Right lung (tissue), 5 donors: ENCODE results near the gene ELMO1. TPM values are rescaled to one million over a fixed set of nuclear protein-coding genes. Genes with fewer than 3 reads are reported as not detected.

ENCODE experiments used
- DNase-seq, 2 donors: peaks; one replicate each; pipeline ENCODE4 v3.0.0-alpha.2; 2013
- polyA plus RNA-seq, 5 donors: library from polyadenylated mRNA; unstranded; fragments of 120-200 nt; gene quantifications; one replicate each; pipeline versions ENCODE4 v1.2.1 to v1.2.3, GENCODE V29; 2013; ENCODE audit warnings: inconsistent platforms in 1 of 5, low replicate concordance in 1 of 5; ENCODE audit not compliant: insufficient read length in 5 of 5, insufficient read depth in 1 of 5

The ELMO1 gene
- polyA plus RNA-seq, 5 donors: 36.7 to 56.0 (median 46.0) TPM

DNA sequence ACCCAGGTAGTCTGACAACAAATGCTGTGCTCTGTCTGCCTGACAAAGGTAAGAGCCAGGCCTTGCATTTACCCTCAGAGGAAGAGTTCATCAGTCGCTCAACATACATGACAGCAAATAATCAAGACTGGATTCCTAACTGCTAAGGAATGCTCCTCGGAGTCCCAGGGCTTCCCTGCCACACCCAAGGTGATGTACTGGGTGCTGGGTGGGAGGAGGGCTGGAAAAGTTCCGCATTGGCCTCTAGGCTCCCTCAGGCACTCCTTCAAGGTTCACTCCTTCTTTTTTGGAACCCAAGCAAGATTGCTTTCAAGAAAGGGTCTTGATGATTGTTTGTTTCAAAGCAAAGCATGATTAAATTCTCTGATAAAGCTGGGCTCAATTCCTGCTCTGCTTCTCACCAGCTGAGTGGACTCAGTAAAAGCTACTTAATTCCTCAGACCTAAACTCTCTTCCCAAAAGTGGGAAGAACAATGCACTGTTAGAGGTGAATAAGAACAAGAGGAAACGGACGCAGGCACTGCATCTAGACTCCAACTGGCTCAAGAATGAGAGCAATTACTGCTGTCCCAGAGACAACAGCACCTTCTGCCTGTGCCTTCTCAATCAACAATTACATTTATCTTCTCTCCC, 173.5 kb downstream of the ELMO1 start:
- DNase-seq: no peak

DNA sequence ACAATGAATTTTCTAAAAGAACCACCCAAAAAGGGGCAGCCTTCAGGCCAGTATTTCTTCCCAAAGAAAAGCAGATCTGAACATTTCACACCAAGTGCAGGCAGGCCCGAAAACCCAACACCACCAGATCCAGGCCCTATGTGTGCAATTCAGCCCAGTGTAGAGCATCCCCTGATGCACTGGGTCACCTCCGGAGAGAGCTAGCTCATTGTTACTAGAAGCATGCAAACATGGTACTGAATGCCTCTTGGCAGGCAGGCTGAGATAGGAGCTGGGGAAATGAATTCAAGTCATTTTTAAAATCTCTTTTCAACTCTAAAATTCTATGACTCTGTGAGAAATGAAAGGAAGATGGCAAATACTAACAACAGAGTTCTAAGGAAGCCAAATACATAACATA, 174.8 kb downstream of the ELMO1 start:
- DNase-seq: no peak

DNA sequence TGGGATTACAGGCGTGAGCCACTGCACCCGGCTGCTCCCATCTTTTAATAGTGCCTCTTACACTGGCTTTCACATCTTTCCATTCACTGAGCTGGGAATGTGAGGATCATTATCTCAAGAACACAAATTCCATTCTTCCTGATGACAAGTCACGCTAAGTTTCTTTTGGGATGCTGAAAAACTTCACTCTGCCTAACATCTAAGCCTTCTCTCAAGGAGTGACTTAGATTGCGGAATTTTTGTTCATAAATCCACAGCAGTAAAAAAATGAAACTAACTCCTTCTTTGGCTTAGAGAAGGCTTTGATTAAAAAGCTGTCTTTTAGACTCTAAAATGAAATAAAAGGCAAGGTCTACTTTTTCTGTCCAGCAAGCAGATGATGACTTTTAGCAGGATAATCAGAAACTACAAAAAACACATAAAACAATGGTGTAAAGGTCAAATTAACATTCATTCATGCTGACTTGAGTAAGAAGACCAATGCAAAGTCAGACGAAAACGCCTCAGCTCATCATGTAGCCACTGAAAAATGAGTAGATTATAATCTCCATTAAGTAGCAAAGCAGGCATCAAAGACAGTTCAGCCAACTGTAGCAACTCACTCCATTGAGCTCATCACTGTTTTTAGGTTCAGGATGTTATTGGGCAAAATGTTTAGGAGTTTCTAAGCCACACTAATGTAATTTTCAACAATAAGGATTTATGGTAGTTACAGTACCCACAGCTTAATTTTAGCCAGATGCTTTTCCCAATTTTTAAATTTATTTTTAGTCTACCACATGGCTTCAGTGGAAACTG, 178.8 kb downstream of the ELMO1 start:
- DNase-seq: no peak

DNA sequence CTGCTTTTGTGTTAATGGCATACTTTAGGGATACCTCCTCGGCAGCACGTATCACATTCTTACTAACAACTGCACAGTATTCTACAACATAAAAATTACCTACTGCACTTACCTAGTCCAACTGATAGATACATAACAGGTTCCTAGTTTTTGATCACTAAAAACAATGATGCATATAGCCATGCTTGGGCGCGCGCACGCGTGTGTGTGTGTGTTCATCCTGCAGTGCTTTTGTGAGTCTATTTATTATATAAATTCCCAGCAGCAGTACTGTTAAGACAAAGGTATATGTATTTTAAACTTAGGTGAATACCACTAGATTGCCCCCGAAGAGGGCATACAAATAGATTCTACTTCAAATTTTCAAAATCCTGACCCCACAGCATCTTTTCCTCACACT, 181.4 kb downstream of the ELMO1 start:
- DNase-seq: no peak

DNA sequence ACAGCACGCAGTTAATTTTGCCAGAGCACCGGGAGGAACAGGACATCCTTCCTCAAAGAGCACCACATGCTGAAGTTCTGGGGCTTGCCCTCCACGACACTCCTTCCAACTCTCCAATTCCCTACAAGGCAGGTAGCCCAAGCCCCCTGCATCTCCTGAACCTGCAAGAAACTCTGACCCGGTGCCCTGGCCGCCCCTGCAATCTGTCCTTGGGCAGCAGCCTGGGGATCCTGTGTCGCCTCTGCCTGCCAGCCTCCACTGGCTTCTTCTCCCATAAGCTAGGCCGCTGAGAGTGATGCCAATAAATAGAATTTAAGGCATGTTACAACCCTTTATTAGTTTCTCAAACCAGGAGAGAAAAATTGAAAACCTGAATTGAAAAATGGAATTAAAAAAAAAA, 182.8 kb downstream of the ELMO1 start:
- no peak for DNase-seq

DNA sequence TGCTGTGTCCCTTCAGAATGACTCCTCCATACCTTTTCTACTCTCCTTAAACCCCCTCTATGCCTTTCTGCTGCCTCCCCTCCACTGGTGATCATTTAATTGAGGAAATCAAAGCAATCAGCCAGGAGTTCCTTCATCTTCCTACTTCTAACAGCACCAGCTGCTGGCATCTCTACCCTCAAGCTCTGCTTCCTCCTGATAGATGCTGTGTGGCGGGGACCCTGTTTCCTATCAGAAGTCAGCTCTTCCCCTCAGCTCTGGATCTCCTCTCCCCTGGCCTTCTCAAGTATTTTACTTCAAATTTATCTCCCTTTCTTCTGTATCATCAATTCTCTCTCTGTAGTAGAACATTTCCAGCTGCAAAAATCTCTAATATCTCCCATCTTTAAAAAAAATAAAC, 183.7 kb downstream of the ELMO1 start:
- DNase-seq: no peak

DNA sequence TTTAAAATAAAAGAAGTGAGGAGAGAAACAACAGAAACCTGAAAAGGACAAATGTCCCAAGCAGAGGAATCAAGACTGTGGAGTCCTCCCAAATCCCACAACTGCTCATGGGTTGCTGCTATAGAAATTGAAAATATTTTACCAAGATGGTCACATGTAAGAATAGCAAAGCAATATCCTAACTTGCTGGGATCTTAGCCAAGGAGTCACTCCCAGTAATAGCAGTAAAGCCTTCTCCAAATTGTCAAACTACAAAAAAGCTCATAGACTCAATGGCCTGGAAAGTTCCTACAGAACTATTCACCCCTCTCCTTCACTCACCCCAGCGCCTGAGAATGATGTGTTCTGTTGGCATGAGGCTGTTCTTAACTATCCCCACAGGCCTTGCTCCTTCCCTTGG, 186.5 kb downstream of the ELMO1 start:
- no peak for DNase-seq

DNA sequence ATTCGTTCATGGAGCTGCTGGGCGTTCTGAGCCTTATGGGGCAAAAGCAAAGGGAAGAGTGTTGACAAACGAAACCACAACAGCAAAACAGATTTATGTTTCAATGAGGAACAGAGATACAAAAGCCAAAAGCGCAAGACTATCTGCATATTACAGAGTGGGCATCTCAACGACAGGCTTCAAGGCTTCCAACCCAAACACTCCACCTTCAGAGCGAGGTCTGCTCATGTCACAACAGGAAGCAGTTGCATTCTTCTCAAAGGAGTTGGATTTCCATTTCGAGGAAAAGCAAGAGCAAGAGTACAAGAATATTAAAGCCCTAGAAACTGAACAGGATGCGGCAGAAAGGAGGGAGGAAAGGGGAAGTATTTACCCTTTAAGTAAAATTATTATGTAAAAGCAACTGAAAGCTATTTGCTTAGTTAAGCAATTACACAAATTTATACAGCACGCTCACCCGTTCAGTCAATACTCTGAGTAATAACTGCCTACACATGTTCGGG, 189.3 kb downstream of the ELMO1 start:
- no peak for DNase-seq

DNA sequence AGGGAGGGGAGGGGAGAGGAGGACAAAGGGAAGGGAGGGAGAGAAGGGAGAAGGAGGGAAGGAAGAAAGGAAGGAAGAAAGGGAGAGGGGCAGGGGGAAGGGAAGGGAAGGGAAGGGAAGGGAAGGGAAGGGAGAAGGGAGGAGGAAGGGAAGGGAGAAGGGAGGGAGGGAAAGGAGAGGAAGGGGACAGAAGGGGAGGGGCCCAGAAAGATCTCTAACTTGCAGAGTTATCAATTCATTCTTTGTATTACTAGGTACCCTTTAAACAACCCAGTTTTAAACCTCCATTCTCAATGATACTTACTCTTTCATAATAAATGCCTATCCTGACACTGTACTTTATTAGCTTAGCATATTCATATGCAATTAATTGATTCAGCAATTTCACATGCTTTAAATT, 192.0 kb downstream of the ELMO1 start:
- DNase-seq: no peak

DNA sequence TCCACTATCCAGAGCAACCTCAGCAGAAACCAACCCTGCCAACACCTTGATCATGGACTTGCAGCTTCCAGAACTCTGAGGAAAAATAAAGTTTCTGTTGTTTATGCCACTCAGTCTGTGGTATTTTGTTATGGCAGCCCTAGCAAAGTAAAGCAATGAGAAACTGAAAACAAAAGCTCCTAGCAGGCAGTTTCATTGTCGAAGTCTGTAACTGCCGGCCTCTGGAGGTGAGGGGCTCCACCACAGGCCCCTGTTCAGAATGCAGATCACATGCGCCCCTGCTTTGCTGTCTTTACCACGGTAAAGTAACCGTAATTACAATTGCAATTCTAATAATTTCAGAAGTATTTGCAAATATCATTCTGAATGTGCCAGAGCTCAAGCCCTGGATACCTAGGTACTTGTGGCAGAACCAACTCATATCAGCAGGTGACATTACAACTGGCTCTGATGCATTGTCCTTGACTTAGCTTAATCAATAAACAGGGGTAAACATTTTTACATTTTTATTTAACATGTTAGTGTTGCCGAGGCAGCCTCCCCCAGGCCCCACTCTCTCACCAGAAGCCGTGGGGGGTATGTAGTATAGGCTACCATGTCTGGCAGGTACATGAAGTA, 193.2 kb downstream of the ELMO1 start:
- DNase-seq: no peak

DNA sequence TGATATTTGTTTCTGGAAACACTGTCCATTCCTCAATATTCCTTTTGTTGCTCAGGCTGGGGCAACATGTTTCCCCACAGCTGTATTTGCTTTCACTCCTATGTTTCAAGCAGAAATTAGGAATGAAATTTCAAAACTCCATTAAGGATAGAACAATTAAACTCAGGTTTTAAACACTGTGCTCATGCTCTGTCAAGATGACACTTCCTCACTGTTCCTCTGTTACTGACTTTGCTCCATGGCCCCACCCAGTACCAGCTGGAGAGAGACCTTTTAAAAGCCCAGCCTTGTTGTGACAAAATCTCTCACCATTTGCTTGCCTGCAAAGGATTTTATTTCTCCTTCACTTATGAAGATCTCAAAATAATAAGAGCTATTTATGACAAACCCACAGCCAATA, 197.4 kb downstream of the ELMO1 start:
- DNase-seq: no peak

DNA sequence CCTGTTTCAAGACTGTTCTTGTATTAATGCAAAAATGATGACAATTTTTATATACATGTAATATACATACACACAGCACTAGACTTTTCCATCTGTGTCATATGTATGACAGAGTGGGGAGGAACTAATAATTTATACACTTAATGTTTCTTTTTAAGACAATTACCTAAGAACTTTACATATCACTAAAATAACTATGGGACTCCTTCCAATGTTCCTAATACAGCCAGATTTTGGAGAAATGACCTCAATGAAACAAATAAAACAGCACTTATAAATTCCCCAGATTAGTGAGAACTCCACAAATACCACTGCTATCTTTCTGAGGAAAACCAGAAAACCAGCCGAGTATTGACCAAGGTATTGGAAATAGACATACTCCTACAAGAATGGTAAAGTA, 199.4 kb downstream of the ELMO1 start:
- no peak for DNase-seq

DNA sequence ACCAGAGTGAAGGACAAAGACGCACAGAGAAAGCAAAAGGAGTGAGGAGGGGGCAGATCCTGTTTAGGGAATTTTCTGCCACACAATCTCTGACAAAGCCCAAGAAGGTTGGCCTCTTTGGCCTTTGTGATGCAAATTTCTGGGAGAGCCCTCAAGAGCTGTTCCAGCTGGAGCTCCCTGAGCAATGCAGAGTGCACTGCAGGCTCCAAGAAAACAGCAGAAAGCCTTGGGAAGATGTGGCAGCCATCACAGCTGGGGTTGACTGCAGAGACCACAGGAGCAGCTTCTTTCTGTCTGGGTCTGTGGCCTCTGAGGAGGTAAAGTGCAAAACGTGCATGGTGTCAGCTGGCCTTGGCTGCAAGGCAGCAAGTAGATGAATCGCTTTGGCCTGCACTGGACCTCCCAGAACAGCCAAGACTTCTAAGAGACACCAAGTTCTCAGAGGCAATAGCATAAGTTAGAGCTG, 200.2 kb downstream of the ELMO1 start:
- peak; percentile 30 for DNase-seq

DNA sequence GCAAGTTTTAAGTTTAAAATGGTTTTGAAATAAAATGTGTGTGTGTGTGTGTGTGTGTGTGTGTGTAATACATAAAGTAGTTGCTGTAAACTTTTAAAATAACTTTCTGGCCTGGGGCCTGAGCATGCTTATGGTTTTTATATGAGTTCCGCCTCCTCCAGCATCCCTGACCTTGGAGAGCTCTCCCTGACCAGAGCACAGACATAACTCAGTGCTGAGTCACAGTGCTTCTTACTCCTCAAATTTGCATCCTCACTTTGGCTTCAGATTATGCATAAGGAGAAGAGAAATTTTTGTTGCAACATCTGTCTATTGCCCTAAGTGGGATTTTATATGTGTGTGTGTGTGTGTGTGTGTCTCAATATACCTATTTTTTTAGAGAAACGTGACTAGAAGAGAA, 200.8 kb downstream of the ELMO1 start:
- DNase-seq: peak; percentile 67

DNA sequence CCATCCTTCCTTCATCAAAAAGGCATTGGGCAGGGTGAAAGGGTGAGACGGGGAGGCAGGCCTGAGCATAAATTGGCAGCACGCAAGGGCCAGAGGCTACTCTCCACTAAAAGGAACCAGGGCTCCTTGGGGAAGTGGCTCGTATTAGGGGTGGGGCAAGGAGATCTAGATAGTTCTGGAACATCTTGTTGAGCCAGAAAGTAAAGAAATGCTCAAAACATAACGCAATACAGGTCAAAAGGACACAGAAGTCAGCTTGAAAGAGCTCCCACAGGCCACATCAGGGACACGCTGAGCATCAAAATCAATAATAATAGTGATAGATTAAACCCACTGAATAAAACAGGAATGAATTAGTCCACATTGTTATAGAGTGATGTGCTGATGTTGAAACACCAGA, 203.1 kb downstream of the ELMO1 start:
- no peak for DNase-seq

DNA sequence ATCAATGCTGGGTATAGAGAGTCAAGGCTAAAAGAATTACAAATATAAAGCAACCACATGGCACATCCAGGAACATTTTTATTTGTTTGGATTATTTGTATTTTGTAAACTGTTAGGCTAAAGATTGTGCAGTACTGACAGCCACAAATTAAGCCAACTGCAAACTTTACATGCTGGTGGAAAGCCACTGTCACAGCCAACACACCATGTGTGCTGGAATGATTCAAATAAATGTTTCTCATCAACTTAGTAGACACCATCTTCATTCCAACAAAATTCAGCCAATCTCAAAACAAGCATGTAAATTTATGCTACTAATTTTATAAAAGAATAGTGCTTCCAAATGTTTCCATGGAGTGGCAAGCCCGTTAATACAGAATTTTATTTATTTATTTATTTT, 211.8 kb downstream of the ELMO1 start:
- no peak for DNase-seq

DNA sequence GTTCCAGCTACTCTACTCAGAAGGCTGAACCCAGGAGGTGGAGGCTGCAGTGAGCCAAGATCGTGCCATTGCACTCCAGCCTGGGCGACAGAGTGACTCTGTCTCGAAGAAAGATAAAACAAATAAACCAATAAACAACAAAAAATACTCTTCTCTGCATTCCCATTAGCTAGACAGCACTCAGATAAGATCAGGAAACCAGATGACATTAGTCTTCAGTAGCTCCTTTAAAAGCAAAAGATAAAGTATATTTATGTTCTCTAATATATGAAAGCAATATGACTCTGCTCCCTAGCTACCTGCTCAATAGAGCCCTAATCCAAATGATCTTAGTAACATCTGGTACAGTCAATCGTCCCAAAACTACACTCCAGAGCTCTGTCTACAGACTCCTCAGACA, 212.9 kb downstream of the ELMO1 start:
- no peak for DNase-seq

DNA sequence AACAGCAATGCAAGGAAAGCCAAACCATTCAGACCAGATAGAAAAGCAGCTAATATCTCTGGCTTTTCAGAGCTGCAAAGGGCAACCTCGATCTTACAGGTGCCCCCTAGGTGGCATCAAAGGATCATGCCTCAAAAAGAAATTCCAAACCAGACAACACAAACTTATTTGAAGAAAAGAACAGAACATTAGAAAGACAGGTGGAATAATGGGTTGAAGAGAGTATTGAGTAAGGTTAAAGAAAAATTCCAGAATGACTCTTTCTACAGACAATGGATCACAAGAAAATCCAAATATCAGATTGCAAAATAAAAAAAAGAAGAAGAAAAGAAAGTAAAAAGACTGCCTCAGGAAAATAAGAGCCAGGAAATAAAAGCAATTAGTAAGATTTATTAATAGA, 213.7 kb downstream of the ELMO1 start:
- no peak for DNase-seq

DNA sequence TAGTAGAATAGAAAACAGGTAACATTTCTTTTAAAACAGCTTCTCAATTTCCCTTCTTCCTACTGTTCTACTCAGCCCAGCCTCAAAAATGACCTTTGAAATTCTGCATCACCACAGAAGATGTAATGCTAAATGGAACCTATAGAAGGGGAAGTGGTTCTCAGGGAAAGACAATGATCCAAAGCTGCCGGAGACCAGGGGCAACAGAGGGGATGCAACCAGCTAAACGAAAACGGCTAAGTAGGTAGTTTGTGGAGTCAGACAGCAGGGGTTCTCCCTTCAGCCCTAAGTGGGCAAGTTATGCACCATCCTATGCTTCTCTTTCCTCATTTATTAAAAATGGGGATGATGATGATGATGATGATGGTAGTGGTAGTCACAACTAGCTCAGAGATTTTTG, 214.3 kb downstream of the ELMO1 start:
- no peak for DNase-seq

DNA sequence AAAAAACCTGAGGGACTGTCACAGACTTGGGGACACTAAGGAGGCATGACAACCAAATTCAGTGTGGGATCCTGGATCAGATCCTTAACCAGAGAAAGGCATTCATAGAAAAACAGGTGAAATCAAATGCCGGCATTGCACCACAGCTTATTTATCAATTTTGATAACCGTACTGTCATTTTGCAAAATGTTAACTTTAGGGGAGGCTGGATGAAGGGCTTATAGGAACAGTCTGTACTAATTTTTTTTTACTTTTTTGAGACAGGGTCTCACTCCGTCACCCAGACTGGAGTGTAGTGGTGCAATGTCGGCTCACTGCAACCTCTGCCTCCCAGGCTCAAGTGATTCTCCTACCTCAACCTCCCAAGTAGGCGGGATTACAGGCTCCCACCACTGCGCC, 217.1 kb downstream of the ELMO1 start:
- DNase-seq: no peak

DNA sequence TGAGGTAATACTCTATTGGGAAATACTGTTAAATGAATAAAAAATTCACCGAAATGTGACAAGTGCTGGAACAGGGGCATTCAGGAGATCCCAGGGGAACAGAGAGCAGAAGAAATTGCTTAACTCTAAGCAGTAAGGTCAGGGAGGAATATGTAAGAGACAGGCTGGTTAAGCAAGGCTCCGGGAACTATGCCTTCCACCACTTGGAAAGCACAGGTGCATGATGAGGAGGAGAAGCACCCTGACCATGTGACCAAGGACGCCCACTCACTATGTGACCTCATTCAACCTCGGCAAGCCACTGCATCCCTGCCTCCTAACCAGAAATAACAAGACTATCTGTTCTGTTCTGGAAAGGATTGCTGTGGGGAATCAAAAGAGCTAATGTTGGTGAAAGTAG, 218.4 kb downstream of the ELMO1 start:
- DNase-seq: no peak

DNA sequence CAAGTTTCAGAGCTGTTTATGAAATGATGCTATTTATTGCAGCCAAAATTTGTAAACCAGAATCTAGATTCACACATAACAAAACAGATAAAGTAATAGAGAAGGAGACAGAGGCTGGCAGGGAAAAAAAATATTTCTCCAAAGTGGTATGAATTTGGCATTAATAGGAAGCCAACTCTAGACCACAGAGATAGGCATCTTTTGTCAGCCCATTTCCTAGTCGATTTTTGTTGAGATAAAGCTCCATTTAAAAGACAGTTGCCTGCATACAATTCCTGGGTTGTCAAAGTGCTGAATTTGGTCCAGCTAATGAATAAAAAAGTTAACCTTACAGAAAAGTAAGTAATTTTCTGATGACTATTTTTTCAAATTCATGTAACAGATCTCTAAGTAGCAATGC, 219.3 kb downstream of the ELMO1 start:
- DNase-seq: no peak
